GM23248 (cell line): Measurements from ENCODE around the gene RWDD3.

Experiments used
- EZH2 ChIP-seq: fragments of 200-600 bp; sonication (generic); IDR thresholded peaks from 2 replicates; pipeline ENCODE4 v1.6.1; 2018; ENCODE audit warnings: antibody characterized with exemption, mild to moderate bottlenecking; ENCODE audit not compliant: insufficient read depth, poor library complexity, severe bottlenecking
- EZH2phosphoT487 ChIP-seq: fragments of 200-600 bp; sonication (generic); IDR thresholded peaks from 2 replicates; pipeline ENCODE4 v1.6.1; 2018; ENCODE audit warnings: antibody characterized with exemption, moderate library complexity, mild to moderate bottlenecking, low read depth; ENCODE audit not compliant: insufficient read depth

DNA sequence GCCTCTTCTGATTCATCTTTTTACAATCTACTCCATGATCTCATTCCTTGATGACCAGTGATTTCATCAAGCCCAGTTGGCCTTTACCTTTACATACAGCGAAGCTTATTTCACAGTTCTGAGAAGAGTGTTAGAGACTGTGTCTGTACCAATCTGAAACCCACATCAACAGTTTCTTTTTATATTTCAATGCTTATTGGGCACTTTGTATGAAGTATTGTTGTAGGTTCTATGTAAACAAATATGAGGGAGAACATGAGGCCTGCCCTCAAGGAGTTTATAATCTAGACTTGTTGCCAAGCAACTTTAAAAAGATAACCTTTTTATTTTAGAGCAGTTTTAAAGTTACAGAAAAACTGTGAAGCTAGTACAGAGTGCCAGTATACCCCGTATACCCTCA lies 27.5 kb upstream of the RWDD3 start:
- TF ChIP-seq EZH2 (no peak), EZH2phosphoT487 (no peak)
